Activated CD8-positive, alpha-beta T cell treated with anti-CD3 and anti-CD28 coated beads for 36 hours (primary cell): ENCODE results near the gene TMEM161A. TPM values are rescaled to one million over a fixed set of nuclear protein-coding genes. Genes with fewer than 3 reads are reported as not detected.
A peak's percentile ranks its signal among the peaks of the same experiment; 100 is the strongest.

Source experiments
- ATAC-seq: fragments of 200-7000 bp; cut with Tn5 transposase; one replicate; pipeline ENCODE4 v1.10.0; 2021; ENCODE audit warnings: mild to moderate bottlenecking, moderate library complexity
- CTCF ChIA-PET: fragments of 350-600 bp; sonication (Branson Sonifier 250); formaldehyde crosslinking; loops from one replicate; lab custom pipeline; 2021; ENCODE audit warnings: antibody characterized with exemption; lab: Charles Lee
- POLR2A ChIA-PET: fragments of 350-600 bp; sonication (Branson Sonifier 250); formaldehyde crosslinking; loops from one replicate; lab custom pipeline; 2021; ENCODE audit warnings: antibody characterized with exemption; lab: Charles Lee
- DNase-seq: peaks from one replicate; pipeline ENCODE4 v3.0.0-alpha.2; 2020
- H3K27ac Mint-ChIP-seq: one replicate; pipeline ENCODE4 v1.8.0; 2021; ENCODE audit warnings: mild to moderate bottlenecking, mixed read lengths
- H3K27me3 Mint-ChIP-seq: one replicate; pipeline ENCODE4 v1.8.0; 2021; ENCODE audit warnings: mixed read lengths
- H3K36me3 Mint-ChIP-seq: one replicate; pipeline ENCODE4 v1.8.0; 2021; ENCODE audit warnings: low read depth, mixed read lengths
- H3K4me1 Mint-ChIP-seq: one replicate; pipeline ENCODE4 v1.8.0; 2021; ENCODE audit warnings: low read depth, mixed read lengths
- H3K4me3 Mint-ChIP-seq: one replicate; pipeline ENCODE4 v1.8.0; 2021; ENCODE audit warnings: mild to moderate bottlenecking, moderate library complexity, mixed read lengths
- H3K9me3 Mint-ChIP-seq: one replicate; pipeline ENCODE4 v1.8.0; 2021; ENCODE audit warnings: mixed read lengths
- intact Hi-C: fragments of 100-400 bp; cut with micrococcal nuclease; formaldehyde crosslinking; loops from one replicate; pipeline ENCODE4 v1.10.0; 2022
- total RNA-seq, 2 experiments: library from RNA; stranded (reverse); gene quantifications; one replicate each; pipeline ENCODE4 v1.2.3, GENCODE V29; 2021
- TF ChIP-seq, protein P1 (sequence below): fragments of 200-600 bp; IDR thresholded peaks from one replicate; pipeline ENCODE4 v1.8.0; 2022; ENCODE audit warnings: antibody characterized with exemption, mild to moderate bottlenecking

The TMEM161A gene
- total RNA-seq, 2 experiments from 2014 or later, result 24.4 to 26.2 TPM

DNA sequence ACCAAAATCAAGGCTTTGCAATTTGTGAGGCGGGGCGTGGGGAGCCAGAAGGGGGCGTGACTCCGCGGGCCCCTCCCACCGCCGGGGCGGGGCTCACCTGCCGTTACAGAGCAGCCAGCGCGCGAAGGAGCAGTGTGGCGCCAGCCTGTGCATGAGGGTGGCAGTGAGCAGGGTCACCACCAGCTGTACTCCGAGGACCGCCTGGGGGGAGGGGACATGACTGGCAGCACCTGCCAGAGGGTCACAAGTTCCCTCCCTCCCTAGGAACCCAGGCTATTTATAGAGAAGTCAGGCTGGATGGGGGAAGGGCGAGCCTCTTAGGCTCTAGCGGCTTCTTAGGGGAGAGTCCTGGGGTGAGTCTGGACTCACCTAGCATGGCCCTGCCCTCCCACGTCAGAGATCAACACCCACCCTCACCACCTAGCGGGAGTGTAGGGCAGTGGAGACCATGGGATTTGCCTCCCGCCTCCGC is 3.6 kb downstream of the TMEM161A start:
- POLR2A ChIA-PET, result interaction anchor here (0.6 kb wide), 1 partner anchor 11 kb away, joined by 3 read pairs; no protein-coding TSS in a partner anchor
- ATAC-seq (no peak), DNase-seq (peak; percentile 60)
- intact Hi-C loops, result no loop called here
- Mint-ChIP-seq H3K27ac (no peak overlapping the region), H3K36me3 (peaks cover 30% of the 10 kb centered on the region), H3K9me3 (peaks cover 12% of the 10 kb centered on the region), H3K27me3 (no peaks in the 10 kb centered on the region), H3K4me1 (peaks cover 29% of the 10 kb centered on the region), H3K4me3 (no peak overlapping the region)
- CTCF ChIA-PET, result interaction anchor here (1.1 to 1.7 kb wide), 2 partner anchors 11 to 19 kb away, joined by 3 to 5 read pairs; no protein-coding TSS in a partner anchor
- TF ChIP-seq, protein P1, sequence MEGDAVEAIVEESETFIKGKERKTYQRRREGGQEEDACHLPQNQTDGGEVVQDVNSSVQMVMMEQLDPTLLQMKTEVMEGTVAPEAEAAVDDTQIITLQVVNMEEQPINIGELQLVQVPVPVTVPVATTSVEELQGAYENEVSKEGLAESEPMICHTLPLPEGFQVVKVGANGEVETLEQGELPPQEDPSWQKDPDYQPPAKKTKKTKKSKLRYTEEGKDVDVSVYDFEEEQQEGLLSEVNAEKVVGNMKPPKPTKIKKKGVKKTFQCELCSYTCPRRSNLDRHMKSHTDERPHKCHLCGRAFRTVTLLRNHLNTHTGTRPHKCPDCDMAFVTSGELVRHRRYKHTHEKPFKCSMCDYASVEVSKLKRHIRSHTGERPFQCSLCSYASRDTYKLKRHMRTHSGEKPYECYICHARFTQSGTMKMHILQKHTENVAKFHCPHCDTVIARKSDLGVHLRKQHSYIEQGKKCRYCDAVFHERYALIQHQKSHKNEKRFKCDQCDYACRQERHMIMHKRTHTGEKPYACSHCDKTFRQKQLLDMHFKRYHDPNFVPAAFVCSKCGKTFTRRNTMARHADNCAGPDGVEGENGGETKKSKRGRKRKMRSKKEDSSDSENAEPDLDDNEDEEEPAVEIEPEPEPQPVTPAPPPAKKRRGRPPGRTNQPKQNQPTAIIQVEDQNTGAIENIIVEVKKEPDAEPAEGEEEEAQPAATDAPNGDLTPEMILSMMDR, result no peak

DNA sequence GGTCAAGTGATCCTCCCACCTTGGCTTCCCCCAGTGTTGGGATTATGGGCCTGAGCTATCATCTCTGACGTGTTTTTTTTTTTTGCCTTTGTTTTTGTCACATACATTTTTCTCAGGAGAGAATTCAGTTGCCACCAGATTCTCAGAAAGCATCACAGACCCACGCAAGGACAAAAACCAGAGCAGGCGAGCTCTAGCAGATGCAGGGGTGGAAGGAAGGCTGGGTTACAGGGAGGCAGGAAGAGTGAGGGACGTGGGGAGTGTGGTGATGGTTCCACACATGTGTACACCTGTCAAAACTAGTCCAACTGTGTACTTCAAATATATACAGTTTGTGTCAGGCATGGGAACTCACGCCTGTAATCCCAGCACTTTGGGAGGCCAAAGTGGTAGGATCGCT is 4.3 kb downstream of the TMEM161A start:
- TF ChIP-seq, protein P1, result no peak
- ChIA-PET CTCF (interaction anchor here (1.7 kb wide), 1 partner anchor 12 kb away, joined by 5 read pairs; no protein-coding TSS in a partner anchor), POLR2A (interaction anchor here (0.6 kb wide), 1 partner anchor 10 kb away, joined by 3 read pairs; no protein-coding TSS in a partner anchor)
- H3K27me3 Mint-ChIP-seq, result no peaks in the 10 kb centered on the region
- DNase-seq, result no peak
- no peak overlapping the region for H3K27ac Mint-ChIP-seq
- H3K4me3 Mint-ChIP-seq, result no peak overlapping the region
- H3K9me3 Mint-ChIP-seq, result peaks cover 10% of the 10 kb centered on the region
- ATAC-seq, result no peak
- H3K36me3 Mint-ChIP-seq, result peaks cover 31% of the 10 kb centered on the region
- peaks cover 27% of the 10 kb centered on the region for H3K4me1 Mint-ChIP-seq
- intact Hi-C loops, result no loop called here

GRCh38 chr19:19132912-19133311 is 5.4 kb downstream of the TMEM161A start:
- ChIA-PET CTCF (interaction anchor here (1.7 kb wide), 1 partner anchor 13 kb away, joined by 5 read pairs; no protein-coding TSS in a partner anchor), POLR2A (interaction anchor here (0.9 kb wide), 1 partner anchor 64 kb away, joined by 3 read pairs; no protein-coding TSS in a partner anchor)
- no peak for ATAC-seq

GRCh38 chr19:19131989-19132388 is 6.3 kb downstream of the TMEM161A start:
- TF ChIP-seq, protein P1, result no peak
- no peak for ATAC-seq

More at GRCh38 chr19:19132912-19133311, 5.4 kb downstream of the TMEM161A start:
- Mint-ChIP-seq H3K27ac (no peak overlapping the region), H3K4me1 (peaks cover 18% of the 10 kb centered on the region), H3K36me3 (peaks cover 32% of the 10 kb centered on the region), H3K27me3 (no peaks in the 10 kb centered on the region), H3K4me3 (no peak overlapping the region), H3K9me3 (peaks cover 7% of the 10 kb centered on the region)
- intact Hi-C loops, result no loop called here
- TF ChIP-seq, protein P1, result no peak
- DNase-seq, result no peak

GRCh38 chr19:19126102-19126501 is 12.2 kb downstream of the TMEM161A start:
- TF ChIP-seq, protein P1, result no peak
- H3K9me3 Mint-ChIP-seq, result peaks cover 4% of the 10 kb centered on the region
- ATAC-seq (no peak), DNase-seq (no peak)
- no peak overlapping the region for H3K4me3 Mint-ChIP-seq
- peaks cover 35% of the 10 kb centered on the region for H3K36me3 Mint-ChIP-seq
- ChIA-PET POLR2A (no interaction called here), CTCF (no interaction called here)
- H3K4me1 Mint-ChIP-seq, result no peaks in the 10 kb centered on the region
- intact Hi-C loops, result no loop called here
- no peak overlapping the region for H3K27ac Mint-ChIP-seq
- H3K27me3 Mint-ChIP-seq, result no peaks in the 10 kb centered on the region

More at GRCh38 chr19:19131989-19132388, 6.3 kb downstream of the TMEM161A start:
- intact Hi-C loops, result no loop called here
- no peak for DNase-seq
- H3K4me1 Mint-ChIP-seq, result peaks cover 9% of the 10 kb centered on the region
- ChIA-PET POLR2A (interaction anchor here (0.6 kb wide), 1 partner anchor 1291 kb away, joined by 3 read pairs; no protein-coding TSS in a partner anchor), CTCF (no interaction called here)
- no peaks in the 10 kb centered on the region for H3K27me3 Mint-ChIP-seq
- peaks cover 33% of the 10 kb centered on the region for H3K36me3 Mint-ChIP-seq
- peaks cover 7% of the 10 kb centered on the region for H3K9me3 Mint-ChIP-seq
- H3K4me3 Mint-ChIP-seq, result no peak overlapping the region
- H3K27ac Mint-ChIP-seq, result no peak overlapping the region
